ENCODE results near the gene ROBO2. TPM values are rescaled to one million over a fixed set of nuclear protein-coding genes. Genes with fewer than 3 reads are reported as not detected.

ROBO2 gene
- polyA plus RNA-seq, 1 experiment: 16.3 TPM

GRCh38 chr3:77279276-77279675, 239.4 kb downstream of the ROBO2 start:
- POLR2A ChIA-PET: no interaction called here
- CTCF ChIA-PET: interaction anchor here (1.3 kb wide), 1 partner anchor 41 kb away, joined by 3 read pairs; no protein-coding TSS in a partner anchor
- no peak for TF ChIP-seq CTCF (IDR thresholded peaks at IDR 0.05; ENCODE audit: low read depth, low read length)
- Histone ChIP-seq H3K27me3 (ENCODE audit: control insufficient read depth, insufficient read depth, low read length) (no peaks in the 10 kb centered on the region), H3K4me3 (ENCODE audit: low read depth, low read length) (no peak overlapping the region), H3K27ac (ENCODE audit: low read depth, low read length) (no peak overlapping the region), H3K9me3 (ENCODE audit: control insufficient read depth, insufficient read depth, low read length) (no peaks in the 10 kb centered on the region)
- DNase-seq (ENCODE audit: low read depth, low spot score): no peak

GRCh38 chr3:77281721-77282120, 241.8 kb downstream of the ROBO2 start:
- DNase-seq (ENCODE audit: low read depth, low spot score): no peak
- Histone ChIP-seq H3K4me3 (ENCODE audit: low read depth, low read length) (no peak overlapping the region), H3K27me3 (ENCODE audit: control insufficient read depth, insufficient read depth, low read length) (no peaks in the 10 kb centered on the region), H3K9me3 (ENCODE audit: control insufficient read depth, insufficient read depth, low read length) (no peaks in the 10 kb centered on the region), H3K27ac (ENCODE audit: low read depth, low read length) (no peak overlapping the region)
- POLR2A ChIA-PET: no interaction called here
- CTCF ChIA-PET: interaction anchor here (0.6 kb wide), 1 partner anchor 39 kb away, joined by 3 read pairs; no protein-coding TSS in a partner anchor
- no peak for TF ChIP-seq CTCF (IDR thresholded peaks at IDR 0.05; ENCODE audit: low read depth, low read length)

- H3K9me3 ChIP-seq (ENCODE audit: control insufficient read depth, insufficient read depth, low read length): no peaks in the 10 kb centered on the region
- ChIA-PET POLR2A (no interaction called here), CTCF (interaction anchor here (0.7 to 2.1 kb wide), 3 partner anchors 26 to 299 kb away, joined by 3 to 12 read pairs (median 3); no protein-coding TSS in a partner anchor)
- no peak for TF ChIP-seq CTCF (IDR thresholded peaks at IDR 0.05; ENCODE audit: low read depth, low read length)
- no peaks in the 10 kb centered on the region for H3K27me3 ChIP-seq (ENCODE audit: control insufficient read depth, insufficient read depth, low read length)
- DNase-seq (ENCODE audit: low read depth, low spot score): no peak
- H3K4me3 ChIP-seq (ENCODE audit: low read depth, low read length): no peak overlapping the region
- no peak overlapping the region for H3K27ac ChIP-seq (ENCODE audit: low read depth, low read length)
These were observed 243.2 kb downstream of the ROBO2 start for GRCh38 chr3:77283108-77283507.

GRCh38 chr3:77288348-77288747, 248.4 kb downstream of the ROBO2 start:
- POLR2A ChIA-PET: no interaction called here
- CTCF ChIA-PET: interaction anchor here (1.3 to 3.2 kb wide), 2 partner anchors 32 to 250 kb away, joined by 5 to 18 read pairs; no protein-coding TSS in a partner anchor
- no peaks in the 10 kb centered on the region for H3K27me3 ChIP-seq (ENCODE audit: control insufficient read depth, insufficient read depth, low read length)

GRCh38 chr3:77296527-77296926, 256.6 kb downstream of the ROBO2 start:
- DNase-seq (ENCODE audit: low read depth, low spot score): no peak
- Histone ChIP-seq H3K9me3 (ENCODE audit: control insufficient read depth, insufficient read depth, low read length) (no peaks in the 10 kb centered on the region), H3K27me3 (ENCODE audit: control insufficient read depth, insufficient read depth, low read length) (no peaks in the 10 kb centered on the region), H3K4me3 (ENCODE audit: low read depth, low read length) (no peak overlapping the region), H3K27ac (ENCODE audit: low read depth, low read length) (no peak overlapping the region)
- no peak for TF ChIP-seq CTCF (IDR thresholded peaks at IDR 0.05; ENCODE audit: low read depth, low read length)
- POLR2A ChIA-PET: no interaction called here
- CTCF ChIA-PET: interaction anchor here (1.2 kb wide), 1 partner anchor 23 kb away, joined by 4 read pairs; no protein-coding TSS in a partner anchor

More at GRCh38 chr3:77288348-77288747, 248.4 kb downstream of the ROBO2 start:
- Histone ChIP-seq H3K9me3 (ENCODE audit: control insufficient read depth, insufficient read depth, low read length) (no peaks in the 10 kb centered on the region), H3K4me3 (ENCODE audit: low read depth, low read length) (no peak overlapping the region), H3K27ac (ENCODE audit: low read depth, low read length) (no peak overlapping the region)
- no peak for DNase-seq (ENCODE audit: low read depth, low spot score)
- no peak for TF ChIP-seq CTCF (IDR thresholded peaks at IDR 0.05; ENCODE audit: low read depth, low read length)

Measured in AG04450 (cell line).